LNCaP clone FGC (cell line): ENCODE measurements around the gene ST3GAL3.

Source experiments
- DNase-seq: peaks from one replicate; pipeline ENCODE4 v3.0.0-alpha.2; 2011; ENCODE audit warnings: low read depth
- H3K4me3 ChIP-seq: 2 replicates; pipeline ENCODE4 v1.5.1; 2011; ENCODE audit warnings: mild to moderate bottlenecking, low read depth, low read length, control low read depth
- TF ChIP-seq, protein P1 (sequence below): IDR thresholded peaks from 2 replicates; pipeline ENCODE4 v1.5.1; 2012; ENCODE audit warnings: mild to moderate bottlenecking; ENCODE audit not compliant: control insufficient read depth, insufficient read depth; ENCODE audit errors: extremely low read depth

ST3GAL3 gene

GRCh38 chr1:43956234-43956633 is 248.9 kb downstream of the ST3GAL3 start:
- DNase-seq = no peak
- H3K4me3 ChIP-seq = no peak overlapping the region
- TF ChIP-seq, protein P1, sequence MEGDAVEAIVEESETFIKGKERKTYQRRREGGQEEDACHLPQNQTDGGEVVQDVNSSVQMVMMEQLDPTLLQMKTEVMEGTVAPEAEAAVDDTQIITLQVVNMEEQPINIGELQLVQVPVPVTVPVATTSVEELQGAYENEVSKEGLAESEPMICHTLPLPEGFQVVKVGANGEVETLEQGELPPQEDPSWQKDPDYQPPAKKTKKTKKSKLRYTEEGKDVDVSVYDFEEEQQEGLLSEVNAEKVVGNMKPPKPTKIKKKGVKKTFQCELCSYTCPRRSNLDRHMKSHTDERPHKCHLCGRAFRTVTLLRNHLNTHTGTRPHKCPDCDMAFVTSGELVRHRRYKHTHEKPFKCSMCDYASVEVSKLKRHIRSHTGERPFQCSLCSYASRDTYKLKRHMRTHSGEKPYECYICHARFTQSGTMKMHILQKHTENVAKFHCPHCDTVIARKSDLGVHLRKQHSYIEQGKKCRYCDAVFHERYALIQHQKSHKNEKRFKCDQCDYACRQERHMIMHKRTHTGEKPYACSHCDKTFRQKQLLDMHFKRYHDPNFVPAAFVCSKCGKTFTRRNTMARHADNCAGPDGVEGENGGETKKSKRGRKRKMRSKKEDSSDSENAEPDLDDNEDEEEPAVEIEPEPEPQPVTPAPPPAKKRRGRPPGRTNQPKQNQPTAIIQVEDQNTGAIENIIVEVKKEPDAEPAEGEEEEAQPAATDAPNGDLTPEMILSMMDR = no peak

DNA sequence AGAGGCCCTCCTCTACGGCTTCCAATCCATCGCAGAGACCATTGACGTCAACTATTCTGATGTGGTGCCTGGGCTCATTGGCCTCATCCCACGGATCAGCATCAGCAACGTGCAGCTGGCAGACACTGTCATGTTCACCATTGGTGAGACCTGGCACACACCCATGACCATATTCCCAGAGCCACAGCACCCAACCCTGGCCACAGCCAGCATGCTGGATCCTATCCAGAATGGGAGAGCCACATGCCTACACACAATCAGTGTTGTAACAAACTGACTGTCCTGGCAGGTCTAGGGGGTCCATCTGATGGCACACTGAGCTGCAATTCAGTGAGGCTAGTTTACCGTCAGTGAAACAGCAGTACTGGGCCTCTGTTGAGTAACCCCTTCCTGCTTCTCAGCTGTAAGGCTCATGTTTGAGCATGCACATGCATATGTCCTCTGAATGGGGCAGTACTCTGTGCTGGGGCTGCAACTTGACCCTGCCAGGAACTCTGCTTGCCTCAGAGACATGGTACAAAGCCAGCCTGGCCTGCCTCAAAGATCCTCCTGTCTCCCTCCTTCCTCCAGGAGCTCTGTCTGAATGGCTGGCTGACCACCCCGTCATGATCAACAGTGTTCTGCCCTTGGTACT is 250.2 kb downstream of the ST3GAL3 start:
- no peak for DNase-seq
- TF ChIP-seq, protein P1 = no peak
- no peak overlapping the region for H3K4me3 ChIP-seq

GRCh38 chr1:43958351-43959255 is 251.3 kb downstream of the ST3GAL3 start:
- DNase-seq = no peak
- H3K4me3 ChIP-seq = no peak overlapping the region
- TF ChIP-seq, protein P1 = no peak

DNA sequence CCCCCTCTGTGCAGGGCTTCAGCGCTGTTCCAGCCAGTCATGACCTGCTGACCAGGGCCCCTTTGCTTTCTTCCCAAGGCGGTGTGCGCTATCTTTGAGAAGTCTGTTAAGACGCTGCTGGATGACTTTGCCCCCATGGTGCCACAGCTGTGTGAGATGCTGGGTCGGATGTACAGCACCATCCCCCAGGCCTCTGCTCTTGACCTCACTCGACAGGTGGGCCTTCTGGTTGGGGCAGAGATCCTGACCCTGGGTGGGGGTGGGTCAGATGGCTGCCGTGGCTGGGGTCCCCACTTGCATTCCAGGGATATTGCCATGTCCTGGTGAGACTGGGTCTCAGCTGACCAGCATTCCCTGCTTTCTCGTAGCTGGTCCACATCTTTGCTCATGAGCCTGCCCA is 253.5 kb downstream of the ST3GAL3 start:
- no peak for DNase-seq
- no peak overlapping the region for H3K4me3 ChIP-seq
- TF ChIP-seq, protein P1 = no peak

- no peak for DNase-seq
- no peak overlapping the region for H3K4me3 ChIP-seq
- TF ChIP-seq, protein P1 = no peak
Observed at GRCh38 chr1:43961692-43962091, 254.4 kb downstream of the ST3GAL3 start.

GRCh38 chr1:43962324-43962723 is 255.0 kb downstream of the ST3GAL3 start:
- no peak for DNase-seq
- H3K4me3 ChIP-seq = no peak overlapping the region
- TF ChIP-seq, protein P1 = no peak
